Choroid plexus epithelial cell (primary cell): Measurements from ENCODE around the gene SGCD.
"Not testable (repeated sequence)": the region's sequence is repeated elsewhere in the genome, so short reads cannot be mapped to it uniquely, and the experiment has no call there.

ENCODE experiments used
- DNase-seq: peaks from one replicate; pipeline ENCODE4 v3.0.0-alpha.2; 2010; ENCODE audit warnings: low read depth
- H3K4me3 ChIP-seq: 2 replicates; pipeline ENCODE4 v1.5.1; 2011; ENCODE audit warnings: low read depth, mild to moderate bottlenecking, control low read depth, low read length, moderate library complexity
- CTCF ChIP-seq: conservative IDR thresholded peaks from 2 replicates; pipeline ENCODE4 v1.5.1; 2011; ENCODE audit warnings: low read depth, mild to moderate bottlenecking, control low read depth, inconsistent platforms, low read length, moderate library complexity

SGCD gene

DNA sequence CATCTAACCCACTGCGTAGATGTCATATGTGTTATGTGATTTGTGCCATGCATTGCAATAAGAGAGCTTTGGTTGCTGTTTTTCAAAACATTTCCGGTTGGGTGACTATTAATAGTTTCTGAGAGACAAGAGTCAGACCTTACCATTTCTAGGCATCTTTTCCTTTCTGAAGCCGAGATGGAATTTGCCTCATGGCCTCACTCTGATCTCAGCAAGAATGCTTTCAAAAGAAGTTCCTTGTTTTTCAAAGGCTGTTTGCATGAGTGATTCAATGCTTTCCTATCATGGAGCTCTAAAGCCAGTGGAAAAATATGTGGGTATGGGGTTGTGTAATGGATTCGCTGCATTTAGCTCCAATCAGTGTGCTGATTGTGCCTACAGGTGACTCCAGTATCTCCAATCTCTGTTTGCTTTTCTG lies 320.1 kb downstream of the SGCD start:
- no peak for TF ChIP-seq CTCF
- no peak for DNase-seq
- no peak overlapping the region for H3K4me3 ChIP-seq

DNA sequence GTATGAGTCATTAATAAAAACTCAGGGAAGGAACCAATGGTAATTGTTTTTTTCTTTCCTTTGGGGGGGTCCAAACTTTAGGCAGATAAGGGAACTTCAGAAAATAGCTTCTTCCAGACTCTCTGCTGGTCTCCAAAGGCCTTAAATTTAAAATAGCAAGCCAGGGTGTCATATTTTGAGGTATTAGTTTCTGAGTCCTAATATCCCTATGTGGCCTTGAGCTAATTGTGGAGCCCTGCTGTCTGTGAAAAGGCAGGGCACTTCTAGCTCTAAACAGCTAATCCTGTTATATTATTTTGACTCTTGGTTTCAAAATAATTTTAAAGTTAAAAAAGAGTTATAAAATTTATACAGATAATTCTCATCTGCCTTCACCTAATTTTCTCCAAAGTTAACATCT lies 327.5 kb downstream of the SGCD start:
- TF ChIP-seq CTCF, result no peak
- no peak for DNase-seq
- H3K4me3 ChIP-seq, result no peak overlapping the region

GRCh38 chr5:156655732-156656131 lies 328.8 kb downstream of the SGCD start:
- no peak overlapping the region for H3K4me3 ChIP-seq
- TF ChIP-seq CTCF, result no peak
- no peak for DNase-seq

DNA sequence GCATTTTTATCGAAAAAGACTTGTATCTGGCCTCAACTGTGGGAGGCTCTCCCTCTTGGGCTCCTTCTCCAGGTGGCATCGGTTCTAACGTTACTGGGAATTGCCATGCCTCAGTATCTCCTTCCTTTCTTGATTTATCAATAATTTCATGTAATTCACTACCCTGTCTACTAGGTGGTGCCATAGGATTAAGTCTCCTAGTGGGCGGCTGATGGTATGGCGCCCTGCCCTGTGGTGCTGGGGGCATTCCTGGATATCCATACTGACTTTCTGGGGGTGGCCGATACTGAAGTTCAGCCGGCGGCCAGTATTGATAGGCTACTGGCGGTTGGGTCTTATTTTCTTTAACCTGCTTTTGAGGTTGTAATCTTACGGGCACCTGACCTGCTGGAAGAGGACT lies 337.9 kb downstream of the SGCD start:
- DNase-seq, H3K4me3 ChIP-seq: not testable (repeated sequence)

GRCh38 chr5:156666686-156667085 lies 339.7 kb downstream of the SGCD start:
- not testable (repeated sequence) for H3K4me3 ChIP-seq, DNase-seq

DNA sequence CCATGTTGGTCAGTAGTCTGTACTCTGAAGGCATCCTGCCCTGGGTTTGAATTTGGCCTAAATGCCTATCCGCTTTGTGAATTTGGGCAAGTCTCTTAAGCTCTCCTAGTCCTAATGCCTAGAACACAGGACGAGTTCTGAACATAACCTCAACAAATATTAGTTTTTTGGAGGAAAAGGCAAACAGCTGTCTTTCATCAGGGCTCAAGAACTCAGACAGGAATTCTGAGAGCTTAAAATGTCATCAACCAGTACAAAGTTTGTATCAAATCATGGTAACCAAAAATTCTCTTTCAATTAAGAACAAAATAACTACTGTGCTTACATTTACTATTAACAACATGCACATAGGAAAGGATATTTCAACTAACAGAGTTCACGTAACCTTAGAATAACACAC lies 340.7 kb downstream of the SGCD start:
- no peak overlapping the region for H3K4me3 ChIP-seq
- no peak for DNase-seq
- TF ChIP-seq CTCF, result no peak

GRCh38 chr5:156669416-156669815 lies 342.5 kb downstream of the SGCD start:
- no peak for TF ChIP-seq CTCF
- no peak overlapping the region for H3K4me3 ChIP-seq
- DNase-seq, result no peak

DNA sequence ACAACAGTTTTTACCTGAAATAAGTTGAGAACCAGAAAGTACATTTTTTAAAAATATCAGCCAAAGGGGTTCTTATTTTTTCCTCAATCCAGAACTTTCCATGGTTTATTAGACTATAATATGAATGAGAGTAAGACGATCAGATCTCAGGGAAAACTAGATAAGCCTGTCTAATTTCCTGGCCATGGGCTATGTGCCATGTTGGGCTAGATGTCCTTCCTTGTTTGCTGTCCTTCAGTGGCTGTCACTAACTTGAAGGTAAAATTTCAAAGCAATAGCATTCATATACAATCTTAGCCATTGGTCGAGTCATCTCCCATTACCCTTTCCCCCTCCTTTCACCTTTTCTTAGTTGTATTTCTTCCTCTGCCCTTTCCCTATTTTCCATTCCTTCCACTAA lies 343.7 kb downstream of the SGCD start:
- no peak for TF ChIP-seq CTCF
- no peak overlapping the region for H3K4me3 ChIP-seq
- no peak for DNase-seq
